HepG2 (cell line): ENCODE results near the gene SGF29. TPM values are rescaled to one million over a fixed set of nuclear protein-coding genes. Genes with fewer than 3 reads are reported as not detected.
A peak's percentile ranks its signal among the peaks of the same experiment; 100 is the strongest.

Experiments used
- CBX5 ChIP-seq: sonication (generic); formaldehyde crosslinking; IDR thresholded peaks from 2 replicates; pipeline ENCODE4 v1.4.0; 2020; ENCODE audit warnings: missing genetic modification reagents, borderline replicate concordance
- LBX2 ChIP-seq: sonication (generic); formaldehyde crosslinking; IDR thresholded peaks from 2 replicates; pipeline ENCODE4 v1.5.0; 2020; ENCODE audit warnings: missing genetic modification reagents, mild to moderate bottlenecking, borderline replicate concordance
- MATR3 ChIP-seq: sonication (generic); formaldehyde crosslinking; IDR thresholded peaks from 2 replicates; pipeline ENCODE4 v1.4.0; 2020; ENCODE audit warnings: missing genetic modification reagents
- NRL ChIP-seq: sonication (generic); formaldehyde crosslinking; IDR thresholded peaks from 2 replicates; pipeline ENCODE4 v1.5.0; 2020; ENCODE audit warnings: missing genetic modification reagents, mild to moderate bottlenecking, moderate library complexity, borderline replicate concordance
- PHF5A ChIP-seq: IDR thresholded peaks from one replicate; pipeline ENCODE4 v1.6.1; 2018; ENCODE audit warnings: low read depth, missing genetic modification reagents; ENCODE audit not compliant: unreplicated experiment
- ZC3H4 ChIP-seq: sonication (generic); formaldehyde crosslinking; IDR thresholded peaks from 2 replicates; pipeline ENCODE4 v1.4.0; 2020; ENCODE audit warnings: missing genetic modification reagents, borderline replicate concordance
- ZNF354B ChIP-seq: sonication (generic); formaldehyde crosslinking; IDR thresholded peaks from 2 replicates; pipeline ENCODE4 v1.8.0; 2022; ENCODE audit warnings: mild to moderate bottlenecking, missing genetic modification reagents
- ZNF609 ChIP-seq: sonication (generic); formaldehyde crosslinking; IDR thresholded peaks from 2 replicates; pipeline ENCODE4 v1.4.0; 2020; ENCODE audit warnings: mild to moderate bottlenecking, missing genetic modification reagents, borderline replicate concordance
- ZNF687 ChIP-seq: sonication (generic); formaldehyde crosslinking; IDR thresholded peaks from 2 replicates; pipeline ENCODE4 v1.5.1; 2020; ENCODE audit warnings: mild to moderate bottlenecking, missing genetic modification reagents, moderate library complexity
- ZNF709 ChIP-seq: sonication (generic); formaldehyde crosslinking; IDR thresholded peaks from 2 replicates; pipeline ENCODE4 v1.5.0; 2020; ENCODE audit warnings: mild to moderate bottlenecking, missing genetic modification reagents
- ZNF792 ChIP-seq: IDR thresholded peaks from 2 replicates; pipeline ENCODE4 v1.6.1; 2016
- ZXDC ChIP-seq: sonication (generic); formaldehyde crosslinking; IDR thresholded peaks from 2 replicates; pipeline ENCODE4 v1.5.0; 2020; ENCODE audit warnings: mild to moderate bottlenecking, missing genetic modification reagents
- polyA plus RNA-seq, 8 experiments: library from polyadenylated mRNA; depleted of rRNA in 3 of 8; stranded (reverse) in 7 of 8; unstranded in 1 of 8; fragments of >200 nt; fragmentation: Illumina TruSeq in 4 of 8; extraction: Trizol in 4 of 8; gene quantifications; 2 replicates each; pipeline versions ENCODE4 v1.2.1 to v1.2.3, GENCODE V29; 2011 to 2016; ENCODE audit warnings: low read depth in 4 of 8, missing spikeins in 1 of 8, mixed read lengths in 1 of 8; ENCODE audit not compliant: insufficient read depth in 1 of 8
- total RNA-seq, 5 experiments: library from RNA; depleted of rRNA; stranded (reverse); fragments of >200 nt; fragmentation: Illumina TruSeq; extraction: Trizol; gene quantifications; 2 replicates each; pipeline ENCODE4 v1.2.3, GENCODE V29; 2016; ENCODE audit warnings: low read depth in 1 of 5

The SGF29 gene
- total and polyA plus RNA-seq, 2 of the 13 experiments (the other 11 are each of a cell fraction or from before 2014, with no cell fraction given): 5.0 to 29.4 TPM

GRCh38 chr16:28603381-28604185, 49.9 kb downstream of the SGF29 start (continued):
- TF ChIP-seq ZNF687 (CRISPR knock-in tag) (peak; percentile 42), LBX2 (no peak), MATR3 (CRISPR knock-in tag) (no peak), ZNF354B (0 out of 2 replicates have a peak, but pooled peaks have one; percentile 17), ZNF709 (CRISPR knock-in tag) (0 out of 2 replicates have a peak, but pooled peaks have one; percentile 43), ZNF792 (CRISPR knock-in tag) (no peak), PHF5A (CRISPR knock-in tag) (peak; percentile 22), CBX5 (0 out of 2 replicates have a peak, but pooled peaks have one; percentile 9), NRL (CRISPR knock-in tag) (0 out of 2 replicates have a peak, but pooled peaks have one; percentile 48), ZNF609 (no peak), ZXDC (0 out of 2 replicates have a peak, but pooled peaks have one; percentile 47), ZC3H4 (CRISPR knock-in tag) (peak; percentile 55; the same call in 1 of the 2 replicates)
